Posterior cingulate gyrus (tissue), 11 donors: ENCODE results near the gene POU4F1.

Source experiments
- DNase-seq, 10 donors: peaks; one replicate each; pipeline versions ENCODE4 v3.0.0 to v3.0.0-alpha.2; 2020 to 2021; ENCODE audit warnings: mixed read lengths in 3 of 10
- intact Hi-C: fragments of 100-400 bp; cut with DNase I; formaldehyde crosslinking; loops from one replicate; pipeline ENCODE4 v1.15.1; 2023

POU4F1 gene

DNA sequence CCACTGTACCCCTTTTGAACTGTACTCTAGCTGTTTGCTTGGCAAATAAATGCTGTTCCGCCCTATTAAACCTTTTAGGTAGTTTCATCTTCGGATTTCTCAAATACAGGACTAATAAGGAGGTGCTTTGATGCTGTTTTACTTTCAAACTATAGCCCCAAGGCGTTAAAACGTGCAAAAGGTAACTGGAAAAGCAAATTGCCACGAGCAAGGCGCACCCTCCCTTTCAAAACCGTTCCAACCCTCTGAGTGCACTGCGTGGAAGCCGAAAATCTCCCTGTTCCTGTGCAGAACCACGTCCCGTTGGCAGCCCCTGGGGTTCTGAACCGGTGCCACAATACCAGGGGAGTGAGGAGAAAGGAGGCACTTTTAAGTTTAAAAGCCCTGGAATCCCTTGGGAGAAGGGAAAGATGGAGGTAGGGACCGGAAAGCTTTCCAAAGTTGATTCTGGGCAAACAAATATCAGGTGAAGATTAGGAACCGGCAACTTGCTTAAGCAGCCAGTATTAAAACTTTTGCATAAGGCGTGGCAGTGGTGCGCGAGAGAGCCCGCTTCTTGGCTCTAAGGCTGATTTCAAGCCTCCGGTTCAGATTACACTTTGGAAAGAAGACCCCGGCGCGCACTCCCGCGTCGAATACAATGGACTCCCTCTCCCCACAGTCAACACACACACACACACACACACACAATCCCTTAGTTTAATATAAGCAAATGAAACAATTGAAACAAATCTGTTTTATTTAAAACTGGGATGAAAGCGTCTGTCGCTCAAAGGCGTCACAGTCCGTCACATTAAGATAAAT, 9.5 kb downstream of the POU4F1 start:
- DNase-seq, result no peak
- intact Hi-C loops, result no loop called here

DNA sequence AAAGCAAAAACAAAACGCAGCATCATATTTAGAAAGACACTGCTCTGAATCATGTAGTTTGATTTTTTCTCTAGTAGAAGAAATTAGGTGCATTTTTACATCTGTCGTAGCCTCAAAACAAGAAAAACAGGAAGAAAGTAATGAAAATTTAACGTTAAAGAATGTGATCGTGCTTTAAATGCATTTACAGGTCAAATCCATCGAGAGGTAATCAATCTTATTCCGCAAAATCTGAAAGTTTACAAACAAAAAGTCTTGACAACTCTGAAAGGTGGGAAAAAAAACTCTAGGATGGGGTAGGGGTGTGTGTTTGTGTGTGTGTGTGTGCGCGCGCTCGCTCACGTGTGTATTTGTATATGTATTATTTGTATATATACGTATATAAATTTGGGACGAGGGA, 10.2 kb downstream of the POU4F1 start:
- intact Hi-C loops, result no loop called here
- no peak for DNase-seq

DNA sequence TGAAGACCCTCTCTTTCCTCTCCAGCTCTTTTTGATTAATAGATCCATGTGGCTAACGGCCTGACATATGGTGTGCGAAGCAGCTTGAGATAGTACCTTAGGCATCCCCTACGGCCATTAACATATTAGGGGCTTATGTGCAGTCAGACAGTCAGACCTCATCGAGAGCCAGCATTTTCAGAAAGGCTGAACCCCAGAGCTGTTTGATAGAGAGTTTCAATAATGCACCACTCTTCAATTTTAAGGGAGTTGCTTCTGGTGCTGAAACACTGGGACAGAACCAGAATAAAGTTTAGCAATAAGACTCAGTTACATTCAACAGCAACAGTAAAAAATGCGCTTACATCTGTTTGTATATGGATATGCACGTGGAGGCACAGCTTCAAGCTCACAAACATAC, 10.8 kb downstream of the POU4F1 start:
- no peak for DNase-seq
- intact Hi-C loops, result no loop called here

DNA sequence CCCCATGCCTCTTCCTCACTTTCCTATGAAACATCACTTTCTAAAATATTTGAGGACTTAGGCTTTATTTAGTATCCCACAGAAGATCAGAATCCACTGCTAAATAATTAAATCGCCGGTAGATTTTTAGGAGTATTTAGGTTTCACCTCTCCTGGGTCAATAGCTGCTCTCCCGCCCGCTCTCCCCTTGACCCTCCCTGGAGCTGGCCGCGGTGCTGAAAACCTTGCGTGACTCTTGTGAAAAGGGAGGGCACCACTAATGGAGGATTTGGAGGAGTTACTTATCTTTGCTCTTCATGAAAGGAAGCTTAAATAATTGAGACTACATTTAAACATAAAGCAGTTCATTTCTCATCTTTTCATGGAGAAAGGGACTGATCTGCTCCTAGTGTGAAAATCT, 14.1 kb downstream of the POU4F1 start:
- intact Hi-C loops, result no loop called here

DNA sequence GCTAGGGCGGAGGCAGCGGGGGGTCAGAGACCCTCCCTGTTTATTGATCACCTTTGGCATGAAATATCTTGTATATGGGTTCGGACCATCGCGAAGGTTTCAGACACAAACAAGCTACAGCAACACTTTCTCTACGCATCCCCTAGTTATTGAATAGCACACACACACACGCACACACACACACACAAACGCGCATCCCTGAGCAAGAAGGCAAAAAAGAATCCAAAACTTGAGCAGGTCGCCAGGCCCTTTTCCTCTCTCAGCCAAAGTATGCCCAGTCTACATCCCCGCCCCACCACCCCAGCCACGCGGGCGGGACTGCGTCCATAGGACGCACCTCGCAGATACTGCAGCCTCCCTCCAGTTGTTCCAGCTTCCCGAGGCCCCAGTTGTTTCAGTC, 16.0 kb downstream of the POU4F1 start:
- intact Hi-C loops, result no loop called here

More for the DNA sequence above, 14.1 kb downstream of the POU4F1 start:
- DNase-seq, result no peak

DNA sequence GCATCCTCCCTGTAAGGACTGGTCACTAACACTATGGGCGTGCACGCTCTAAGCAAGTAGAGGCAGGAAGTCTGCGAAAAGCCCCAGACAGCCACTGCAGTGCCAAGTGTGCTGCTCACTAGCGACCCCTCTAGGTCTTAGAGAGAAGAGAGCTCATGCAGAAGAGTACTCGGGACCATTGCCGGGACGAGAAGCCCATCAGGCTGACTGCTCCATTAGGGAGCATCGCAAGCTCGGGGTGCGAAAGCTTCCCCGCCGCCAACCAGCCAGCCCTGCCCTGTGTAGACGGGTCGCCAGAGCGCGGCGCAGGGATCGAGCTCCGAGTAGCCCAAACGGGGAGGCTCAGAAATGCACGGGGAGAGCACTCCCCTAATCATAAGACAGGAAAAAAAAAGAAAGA, 16.6 kb downstream of the POU4F1 start:
- intact Hi-C loops, result no loop called here
- no peak for DNase-seq

More for the DNA sequence above, 16.0 kb downstream of the POU4F1 start:
- no peak for DNase-seq

DNA sequence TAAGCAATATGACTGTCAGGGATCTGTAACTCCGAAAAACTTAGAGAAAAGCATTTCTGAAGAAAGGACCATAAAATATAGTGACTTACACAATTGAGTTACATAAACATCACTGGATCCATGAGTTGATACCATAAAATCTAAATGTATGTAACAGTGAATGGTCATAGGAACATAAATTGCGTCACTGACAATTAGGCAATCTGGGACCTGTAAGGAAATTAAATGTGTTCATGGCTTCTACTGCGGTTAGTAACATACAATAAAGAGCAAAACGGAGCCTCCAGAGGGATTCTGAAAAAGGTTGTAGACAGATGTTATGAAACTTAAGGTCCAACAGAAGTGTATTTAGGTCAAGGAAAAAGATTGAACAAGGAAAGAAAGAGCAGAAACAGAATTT, 27.1 kb downstream of the POU4F1 start:
- DNase-seq, result no peak
- intact Hi-C loops, result no loop called here

DNA sequence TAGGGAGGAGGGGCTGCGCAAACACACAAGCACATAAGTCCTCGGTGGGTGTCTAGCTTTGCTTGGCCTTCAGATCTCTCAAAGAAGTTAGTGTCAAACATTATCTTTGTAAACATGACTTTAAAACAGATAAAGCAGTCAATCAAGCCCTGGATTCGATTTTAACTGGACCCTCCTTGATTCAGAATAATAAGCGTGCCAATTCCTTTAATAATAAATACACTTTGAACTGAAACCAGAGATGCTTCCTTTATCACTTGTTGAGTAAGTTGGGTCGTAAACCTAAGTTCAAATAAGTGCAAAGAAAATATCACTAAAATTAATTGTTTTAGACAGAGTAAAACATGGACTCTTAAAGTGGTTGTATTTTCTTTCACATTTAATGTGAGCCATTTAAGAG, 30.9 kb downstream of the POU4F1 start:
- intact Hi-C loops, result no loop called here
- DNase-seq, result no peak

DNA sequence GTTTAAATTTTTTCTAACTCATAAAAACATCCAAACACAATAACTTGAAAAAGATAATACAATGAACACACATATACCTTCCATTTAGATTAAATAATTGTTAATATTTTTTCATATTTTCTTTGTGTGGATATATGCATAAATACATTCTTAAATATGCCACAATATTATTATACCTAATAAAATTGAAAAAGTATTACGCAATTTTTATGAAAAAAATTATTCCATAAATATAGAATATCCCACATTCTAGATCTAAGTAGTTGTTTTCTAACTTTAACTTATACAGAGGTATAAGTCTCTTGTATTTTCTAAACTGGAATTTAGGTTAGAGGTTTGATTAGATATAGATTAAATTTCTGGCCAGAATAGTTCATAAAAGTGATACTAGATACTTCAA, 34.3 kb downstream of the POU4F1 start:
- intact Hi-C loops, result no loop called here
- no peak for DNase-seq

DNA sequence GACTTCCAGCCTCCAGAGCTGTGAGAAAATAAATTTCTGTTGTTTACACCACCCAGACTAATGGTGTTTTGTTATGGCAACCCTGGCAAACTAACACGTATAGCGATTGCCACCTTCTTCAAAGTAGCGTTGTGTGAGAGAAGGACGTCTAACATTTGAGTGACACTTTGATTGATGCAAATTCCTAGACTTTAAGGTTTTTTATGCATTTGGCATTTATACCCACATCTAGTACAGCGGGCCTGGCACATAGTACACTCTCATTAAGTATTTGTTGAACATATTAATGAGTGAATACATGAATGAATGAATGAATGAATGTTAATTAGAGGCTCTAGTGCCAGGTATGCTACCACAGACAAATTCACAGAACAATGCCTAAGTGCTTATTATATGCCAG, 36.7 kb downstream of the POU4F1 start:
- no peak for DNase-seq
- intact Hi-C loops, result no loop called here

DNA sequence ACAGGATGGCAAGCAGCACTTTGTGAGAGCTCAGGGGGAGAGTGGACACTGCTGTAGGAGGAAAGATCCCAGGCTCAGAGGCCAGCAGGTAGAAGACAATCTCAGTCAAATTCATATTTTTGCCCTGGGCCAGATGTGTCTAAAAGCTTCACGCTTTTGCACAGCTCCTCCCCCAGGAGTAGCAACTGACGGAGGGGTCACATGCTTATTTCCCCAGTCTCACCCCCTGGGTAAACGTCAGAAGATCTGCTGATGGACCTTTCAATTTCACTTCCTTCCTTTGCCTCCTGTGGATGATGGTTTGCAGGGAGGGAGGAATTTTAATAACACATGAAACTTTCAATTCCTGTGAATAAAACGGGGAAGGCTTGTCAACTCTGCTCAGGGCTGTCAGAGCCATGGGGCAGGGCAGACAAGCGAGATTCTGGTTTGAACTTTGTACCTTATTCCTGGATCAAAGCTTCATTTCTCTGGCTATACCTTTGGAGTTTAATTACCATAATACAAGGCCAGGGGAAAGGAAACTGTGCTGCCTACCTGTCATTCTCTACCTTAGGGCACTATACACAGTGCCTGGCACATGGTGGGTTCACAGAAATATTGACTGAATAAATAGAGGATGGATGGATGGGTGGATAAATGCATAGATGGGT, 41.0 kb downstream of the POU4F1 start:
- intact Hi-C loops, result no loop called here
- no peak for DNase-seq
